ENCODE measurements around the gene TRAF6.

- TF ChIP-seq YY1 (IDR thresholded peaks at IDR 0.05; ENCODE audit: low read depth) (no peak), FOXM1 (IDR thresholded peaks at IDR 0.05; ENCODE audit: borderline replicate concordance, low read depth) (no peak), REST (IDR thresholded peaks at IDR 0.05; ENCODE audit: low read depth) (no peak), CEBPB (IDR thresholded peaks at IDR 0.05) (no peak), RAD21 (IDR thresholded peaks at IDR 0.05; ENCODE audit: low read depth) (no peak), MAX (IDR thresholded peaks at IDR 0.05) (no peak), EP300 (IDR thresholded peaks at IDR 0.05; ENCODE audit: borderline replicate concordance) (no peak), EGR1 (IDR thresholded peaks at IDR 0.05) (no peak)
These were observed 56.4 kb downstream of the TRAF6 start for GRCh38 chr11:36453678-36454077.
